Lower leg skin (tissue), 4 donors: Measurements from ENCODE around the gene SPRR4. TPM values are rescaled to one million over a fixed set of nuclear protein-coding genes. Genes with fewer than 3 reads are reported as not detected.
"Not testable (repeated sequence)": the region's sequence is repeated elsewhere in the genome, so short reads cannot be mapped to it uniquely, and the experiment has no call there.

Experiments used
- DNase-seq, 2 donors: peaks; one replicate each; pipeline ENCODE4 v3.0.0-alpha.2; 2019; ENCODE audit warnings: low spot score in 2 of 2
- H3K4me3 ChIP-seq: fragments of 200-600 bp; sonication (generic); 2 replicates; pipeline ENCODE4 v1.5.1; 2017; ENCODE audit warnings: mild to moderate bottlenecking, low read depth; ENCODE audit not compliant: poor library complexity, severe bottlenecking
- POLR2A ChIP-seq, 2 donors: fragments of 450-650 bp; IDR thresholded peaks; one replicate each; pipeline ENCODE4 v1.6.1; 2016 to 2017; ENCODE audit warnings: antibody characterized with exemption in 2 of 2, mild to moderate bottlenecking in 1 of 2, moderate library complexity in 1 of 2
- WGBS, 2 donors: methylation state at CpG; one replicate each; pipeline ENCODE4 v1.1.5; 2018; 5-methylcytosine and 5-hydroxymethylcytosine counted together
- intact Hi-C: fragments of 100-400 bp; cut with DNase I; formaldehyde crosslinking; loops from one replicate; pipeline ENCODE4 v1.15.0; 2023; ENCODE audit warnings: low total_unique reads
- total RNA-seq, 4 donors: library from RNA; depleted of rRNA; stranded (reverse); fragments of >200 nt; gene quantifications; one replicate each; pipeline ENCODE4 v1.1.0, GENCODE V29; 2016
- TF ChIP-seq, protein P1 (sequence below), 3 donors: fragments of 450-650 bp; IDR thresholded peaks; one replicate each; pipeline ENCODE4 v1.5.1; 2016; ENCODE audit warnings: antibody characterized with exemption in 3 of 3, mild to moderate bottlenecking in 3 of 3, moderate library complexity in 2 of 3

SPRR4 gene
- total RNA-seq, 4 donors from 2014 or later: 4.0 to 142 (median 77.2) TPM

DNA sequence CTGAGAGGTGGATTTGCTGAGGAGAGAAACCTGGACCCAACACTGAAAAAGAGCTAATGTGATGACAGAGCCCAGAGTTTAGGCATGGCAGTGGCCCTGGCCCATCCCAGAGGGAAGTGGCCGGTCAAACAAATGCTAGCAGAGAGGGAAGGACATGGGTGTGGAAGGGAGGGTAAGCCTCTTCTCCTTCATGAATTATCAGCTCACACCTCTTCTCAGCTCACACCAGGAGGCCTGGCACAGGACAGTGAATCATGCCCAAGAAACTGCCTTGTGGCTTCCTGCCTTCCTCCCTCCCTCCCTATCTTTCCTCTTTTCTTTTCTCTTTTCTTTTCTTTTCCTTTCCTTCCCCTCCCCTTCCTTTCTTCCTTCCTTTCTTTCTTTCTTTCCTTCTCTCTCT lies 29.8 kb downstream of the SPRR4 start:
- no peak for DNase-seq
- no peak overlapping the region for H3K4me3 ChIP-seq
- intact Hi-C loops: no loop called here
- TF ChIP-seq, protein P1, sequence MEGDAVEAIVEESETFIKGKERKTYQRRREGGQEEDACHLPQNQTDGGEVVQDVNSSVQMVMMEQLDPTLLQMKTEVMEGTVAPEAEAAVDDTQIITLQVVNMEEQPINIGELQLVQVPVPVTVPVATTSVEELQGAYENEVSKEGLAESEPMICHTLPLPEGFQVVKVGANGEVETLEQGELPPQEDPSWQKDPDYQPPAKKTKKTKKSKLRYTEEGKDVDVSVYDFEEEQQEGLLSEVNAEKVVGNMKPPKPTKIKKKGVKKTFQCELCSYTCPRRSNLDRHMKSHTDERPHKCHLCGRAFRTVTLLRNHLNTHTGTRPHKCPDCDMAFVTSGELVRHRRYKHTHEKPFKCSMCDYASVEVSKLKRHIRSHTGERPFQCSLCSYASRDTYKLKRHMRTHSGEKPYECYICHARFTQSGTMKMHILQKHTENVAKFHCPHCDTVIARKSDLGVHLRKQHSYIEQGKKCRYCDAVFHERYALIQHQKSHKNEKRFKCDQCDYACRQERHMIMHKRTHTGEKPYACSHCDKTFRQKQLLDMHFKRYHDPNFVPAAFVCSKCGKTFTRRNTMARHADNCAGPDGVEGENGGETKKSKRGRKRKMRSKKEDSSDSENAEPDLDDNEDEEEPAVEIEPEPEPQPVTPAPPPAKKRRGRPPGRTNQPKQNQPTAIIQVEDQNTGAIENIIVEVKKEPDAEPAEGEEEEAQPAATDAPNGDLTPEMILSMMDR (IDR thresholded peaks at IDR 0.05): no peak
- TF ChIP-seq POLR2A (IDR thresholded peaks at IDR 0.05): no peak
- 100% methylated on average over 1 of the region's 1 CpG for WGBS, 2 donors

DNA sequence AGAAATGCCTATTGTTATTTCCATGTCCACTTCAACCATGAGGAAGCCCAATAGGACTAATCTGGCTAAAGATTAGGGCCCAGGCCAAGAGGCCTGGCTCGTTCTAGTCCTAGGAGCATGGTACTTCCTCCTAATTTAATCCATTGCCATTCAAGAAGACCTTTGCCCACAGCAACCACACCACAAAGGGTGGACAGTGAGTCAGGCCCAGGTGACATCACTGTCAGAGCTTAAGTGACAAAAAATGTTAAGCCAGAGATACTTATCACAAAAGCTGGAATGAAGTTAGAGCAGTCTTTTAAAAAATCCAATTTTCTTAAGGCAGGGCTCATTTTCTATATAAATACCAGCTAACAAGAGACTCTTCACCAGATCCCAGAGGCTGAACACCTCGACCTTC lies 30.9 kb downstream of the SPRR4 start, which contains the start of gene SPRR3:
TSS of gene SPRR3 (plus strand) at position 368 of the 400 bp plus-strand sequence. CDS start 1,272 bp downstream, outside the sequence.
- TF ChIP-seq, protein P1 (IDR thresholded peaks at IDR 0.05): no peak
- no peak for TF ChIP-seq POLR2A (IDR thresholded peaks at IDR 0.05)
- WGBS, 2 donors: 83% methylated on average over 2 of the region's 2 CpGs
- intact Hi-C loops: no loop called here
- no peak within 1 kb of the TSS for H3K4me3 ChIP-seq
- DNase-seq: no peak

DNA sequence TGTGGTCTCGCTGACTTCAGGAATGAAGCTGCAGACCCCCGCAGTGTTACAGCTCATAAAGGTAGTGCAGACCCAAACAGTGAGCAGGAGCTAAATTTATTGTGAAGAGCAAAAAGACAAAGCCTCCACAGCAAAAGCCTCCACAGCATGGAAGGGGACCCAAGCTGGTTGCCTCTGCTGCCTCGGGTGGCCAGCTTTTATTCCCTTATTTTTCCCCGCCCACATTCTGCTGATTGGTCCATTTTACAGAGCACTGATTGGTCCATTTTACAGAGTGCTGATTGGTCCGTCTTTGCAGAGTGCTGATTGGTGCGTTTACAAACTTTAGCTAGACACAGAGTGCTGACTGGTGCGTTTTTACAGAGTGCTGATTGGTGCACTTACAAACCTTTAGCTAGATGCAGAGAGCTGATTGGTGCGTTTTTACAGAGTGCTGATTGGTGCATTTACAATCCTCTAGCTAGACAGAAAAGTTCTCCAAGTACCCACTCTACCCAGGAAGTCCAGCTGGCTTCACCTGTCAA lies 40.8 kb downstream of the SPRR4 start:
- intact Hi-C loops, DNase-seq: not testable (repeated sequence)
- 84 to 93% methylated on average over 8 of the region's 8 CpGs for WGBS, 2 donors

DNA sequence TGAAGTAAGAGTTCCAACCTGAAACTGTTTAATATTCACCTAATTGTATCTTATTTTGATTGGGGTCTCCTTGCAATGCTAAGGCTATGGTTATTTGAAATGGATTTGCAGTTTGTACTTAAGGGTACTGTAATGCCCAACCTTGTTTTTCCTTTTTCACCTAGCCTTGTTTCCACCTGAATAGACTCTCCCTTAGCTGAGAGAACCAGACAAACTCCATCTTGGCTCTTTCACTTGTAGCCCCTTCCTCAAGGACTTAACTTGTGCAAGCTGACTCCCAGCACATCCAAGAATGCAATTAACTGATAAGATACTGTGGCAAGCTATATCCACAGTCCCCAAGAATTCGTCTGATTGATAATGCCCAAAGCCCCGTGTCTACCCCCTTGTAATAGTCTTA lies 51.4 kb downstream of the SPRR4 start:
- H3K4me3 ChIP-seq, DNase-seq, intact Hi-C loops: not testable (repeated sequence)
- WGBS, 2 donors: 49 to 55% methylated on average over 2 of the region's 2 CpGs

More for the DNA sequence above, 40.8 kb downstream of the SPRR4 start:
- H3K4me3 ChIP-seq: not testable (repeated sequence)

Other genes with a start within 250 kb of the SPRR4 start
- 100 to 1,000 TPM; 219 to 353 (median 231) TPM for gene KPRP, start 212.6 kb upstream of the SPRR4 start, total RNA-seq
- 100 to 1,000 TPM in 1 of 4 donors, 10 to 100 TPM in 3; 34.2 to 121 (median 64.6) TPM for gene LCE1F, start 195.5 kb upstream of the SPRR4 start, total RNA-seq
- 100 to 1,000 TPM in 2 of 4 donors, 10 to 100 TPM in 2; 45.3 to 112 (median 101) TPM for gene LCE1E, start 184.4 kb upstream of the SPRR4 start, total RNA-seq
- gene LCE1D, start 173.9 kb upstream of the SPRR4 start, total RNA-seq: 100 to 1,000 TPM; 130 to 942 (median 594) TPM
- gene LCE1C, start 164.0 kb upstream of the SPRR4 start, total RNA-seq: 1,000 to 10,000 TPM; 1,701 to 2,689 (median 2,386) TPM
- 100 to 1,000 TPM; 207 to 278 (median 246) TPM for gene LCE1B, start 158.7 kb upstream of the SPRR4 start, total RNA-seq
- 100 to 1,000 TPM; 612 to 936 (median 792) TPM for gene LCE1A, start 143.2 kb upstream of the SPRR4 start, total RNA-seq
- 100 to 1,000 TPM in 2 of 4 donors, 10 to 100 TPM in 2; 60.9 to 207 (median 107) TPM for gene LCE6A, start 127.8 kb upstream of the SPRR4 start, total RNA-seq
- 1 to 10 TPM in 1 of 4 donors, not detected in 3; 5.1 TPM for gene LCE7A, start 110.7 kb upstream of the SPRR4 start, total RNA-seq
- gene SMCP, start 92.3 kb upstream of the SPRR4 start, total RNA-seq: not detected
- 100 to 1,000 TPM; 162 to 322 (median 207) TPM for gene IVL, start 62.1 kb upstream of the SPRR4 start, total RNA-seq
- gene SPRR5, start 23.4 kb upstream of the SPRR4 start, total RNA-seq: 100 to 1,000 TPM in 1 of 4 donors, 10 to 100 TPM in 3; 41.5 to 137 (median 78.1) TPM
- not detected for gene SPRR1A, start 13.4 kb downstream of the SPRR4 start, total RNA-seq
- gene SPRR3, start 31.1 kb downstream of the SPRR4 start, total RNA-seq: not detected
- 100 to 1,000 TPM in 2 of 4 donors, 10 to 100 TPM in 2; 42.6 to 213 (median 128) TPM for gene SPRR1B, start 60.6 kb downstream of the SPRR4 start, total RNA-seq
- 100 to 1,000 TPM in 1 of 4 donors, 10 to 100 TPM in 1, 1 to 10 TPM in 2; 1.1 to 148 (median 20.6) TPM for gene SPRR2D, start 70.5 kb downstream of the SPRR4 start, total RNA-seq
- under 1 TPM in 1 of 4 donors, not detected in 3; 0.71 TPM for gene SPRR2A, start 86.9 kb downstream of the SPRR4 start, total RNA-seq
- gene SPRR2B, start 101.0 kb downstream of the SPRR4 start, total RNA-seq: 10 to 100 TPM in 1 of 4 donors, 1 to 10 TPM in 1, not detected in 2; 1.7 to 13.6 TPM
- gene SPRR2E, start 123.9 kb downstream of the SPRR4 start, total RNA-seq: 100 to 1,000 TPM; 149 to 650 (median 233) TPM
- under 1 TPM in 1 of 4 donors, not detected in 3; 0.64 TPM for gene SPRR2F, start 142.9 kb downstream of the SPRR4 start, total RNA-seq
- gene SPRR2G, start 180.2 kb downstream of the SPRR4 start, total RNA-seq: 100 to 1,000 TPM in 2 of 4 donors, 10 to 100 TPM in 2; 58.1 to 175 (median 92.7) TPM
- not detected for gene LELP1, start 232.8 kb downstream of the SPRR4 start, total RNA-seq
- gene PRR9, start 246.9 kb downstream of the SPRR4 start, total RNA-seq: 10 to 100 TPM in 1 of 4 donors, 1 to 10 TPM in 1, under 1 TPM in 2; 0.34 to 46.0 (median 0.91) TPM